Activated B cell treated with CpG ODN at 0.5 μM for 24 hours (primary cell): ENCODE results near the gene TBCC. TPM values are rescaled to one million over a fixed set of nuclear protein-coding genes. Genes with fewer than 3 reads are reported as not detected.
"Not testable (repeated sequence)": the region's sequence is repeated elsewhere in the genome, so short reads cannot be mapped to it uniquely, and the experiment has no call there.

Source experiments
- ATAC-seq: fragments of 200-7000 bp; cut with Tn5 transposase; one replicate; pipeline ENCODE4 v1.10.0; 2021; ENCODE audit warnings: low read depth, mild to moderate bottlenecking, moderate library complexity
- CTCF ChIA-PET: fragments of 350-600 bp; sonication (Branson Sonifier 250); formaldehyde crosslinking; loops from one replicate; lab custom pipeline; 2021; ENCODE audit warnings: antibody characterized with exemption; lab: Charles Lee
- POLR2A ChIA-PET: fragments of 350-600 bp; sonication (Branson Sonifier 250); formaldehyde crosslinking; loops from one replicate; lab custom pipeline; 2021; ENCODE audit warnings: antibody characterized with exemption; lab: Charles Lee
- DNase-seq: peaks from one replicate; pipeline ENCODE4 v3.0.0; 2022
- H3K27ac Mint-ChIP-seq: one replicate; pipeline ENCODE4 v1.8.0; 2020; ENCODE audit warnings: mixed read lengths
- H3K27me3 Mint-ChIP-seq: one replicate; pipeline ENCODE4 v1.8.0; 2021; ENCODE audit warnings: mixed read lengths
- H3K36me3 Mint-ChIP-seq: one replicate; pipeline ENCODE4 v1.8.0; 2021; ENCODE audit warnings: low read depth, mixed read lengths
- H3K4me1 Mint-ChIP-seq: one replicate; pipeline ENCODE4 v1.8.0; 2021; ENCODE audit warnings: mixed read lengths
- H3K4me3 Mint-ChIP-seq: one replicate; pipeline ENCODE4 v1.8.0; 2020; ENCODE audit warnings: mild to moderate bottlenecking, mixed read lengths
- H3K9me3 Mint-ChIP-seq: one replicate; pipeline ENCODE4 v1.8.0; 2020; ENCODE audit warnings: mixed read lengths
- CTCF ChIP-seq: fragments of 200-600 bp; IDR thresholded peaks from one replicate; pipeline ENCODE4 v1.8.0; 2022; ENCODE audit warnings: antibody characterized with exemption, mild to moderate bottlenecking
- intact Hi-C: fragments of 100-400 bp; cut with micrococcal nuclease; formaldehyde crosslinking; loops from one replicate; pipeline ENCODE4 v1.15.1; 2024
- total RNA-seq: library from RNA; stranded (reverse); gene quantifications from 2 replicates; pipeline ENCODE4 v1.2.3, GENCODE V29; 2022

TBCC gene
- total RNA-seq, 1 donor from 2014 or later = 41.5 TPM

- no peak for TF ChIP-seq CTCF
- ChIA-PET CTCF (interaction anchor here (0.6 kb wide), 1 partner anchor 480 kb away, joined by 3 read pairs; no protein-coding TSS in a partner anchor), POLR2A (interaction anchor here (0.7 to 11.3 kb wide), 2 partner anchors 35 to 242 kb away, joined by 3 to 1220 read pairs; partner anchors contain the start of gene BICRAL)
- Mint-ChIP-seq H3K9me3 (no peaks in the 10 kb centered on the region), H3K4me1 (peaks cover 20% of the 10 kb centered on the region), H3K27me3 (peaks cover 4% of the 10 kb centered on the region), H3K4me3 (peak overlapping the region; percentile 21), H3K27ac (no peak overlapping the region), H3K36me3 (peaks cover 10% of the 10 kb centered on the region)
- DNase-seq (no peak), ATAC-seq (no peak)
- intact Hi-C loops = loop anchor here (10.0 kb wide), 1 partner anchor 1668 kb away; the partner anchor contains the start of genes NFYA and OARD1
Measured at GRCh38 chr6:42742116-42742894, 3.6 kb downstream of the TBCC start.

GRCh38 chr6:42740725-42741124 lies 5.2 kb downstream of the TBCC start:
- DNase-seq (no peak), ATAC-seq (no peak)
- H3K27me3 Mint-ChIP-seq = peaks cover 4% of the 10 kb centered on the region
- no peaks in the 10 kb centered on the region for H3K9me3 Mint-ChIP-seq
- H3K4me1 Mint-ChIP-seq = peaks cover 15% of the 10 kb centered on the region
- no peak for TF ChIP-seq CTCF
- H3K36me3 Mint-ChIP-seq = peaks cover 4% of the 10 kb centered on the region
- no peak overlapping the region for H3K27ac Mint-ChIP-seq
- H3K4me3 Mint-ChIP-seq = no peak overlapping the region
- CTCF ChIA-PET = no interaction called here
- POLR2A ChIA-PET = interaction anchor here (0.7 to 11.3 kb wide), 4 partner anchors 37 to 476 kb away, joined by 4 to 1220 read pairs (median 8); partner anchors contain the start of gene BICRAL
- intact Hi-C loops = loop anchor here (10.0 kb wide), 1 partner anchor 1666 kb away; the partner anchor contains the start of genes NFYA and OARD1

GRCh38 chr6:42735976-42736375 lies 9.9 kb downstream of the TBCC start:
- TF ChIP-seq CTCF = no peak
- Mint-ChIP-seq H3K4me3 (no peak overlapping the region), H3K9me3 (no peaks in the 10 kb centered on the region), H3K36me3 (no peaks in the 10 kb centered on the region), H3K4me1 (peaks cover 3% of the 10 kb centered on the region), H3K27me3 (peaks cover 4% of the 10 kb centered on the region), H3K27ac (no peak overlapping the region)
- ATAC-seq (no peak), DNase-seq (no peak)
- POLR2A ChIA-PET = interaction anchor here (2.0 kb wide), 1 partner anchor 11 kb away, joined by 10 read pairs; the partner anchor contains the start of gene TBCC
- intact Hi-C loops = no loop called here
- CTCF ChIA-PET = no interaction called here

GRCh38 chr6:42733867-42734481 lies 11.9 kb downstream of the TBCC start:
- POLR2A ChIA-PET = interaction anchor here (0.5 to 0.7 kb wide), 3 partner anchors 15 to 55 kb away, joined by 3 read pairs; no protein-coding TSS in a partner anchor
- CTCF ChIA-PET, H3K27ac Mint-ChIP-seq, H3K27me3 Mint-ChIP-seq, ATAC-seq, DNase-seq, intact Hi-C loops, H3K4me1 Mint-ChIP-seq, H3K36me3 Mint-ChIP-seq, H3K4me3 Mint-ChIP-seq, H3K9me3 Mint-ChIP-seq: not testable (repeated sequence)

- POLR2A ChIA-PET = interaction anchor here (0.6 to 5.6 kb wide), 8 partner anchors 16 to 449 kb away, joined by 3 to 109 read pairs (median 6); partner anchors contain the start of genes BICRAL, RPL7L1 and TBCC
- CTCF ChIA-PET = interaction anchor here (2.0 kb wide), 1 partner anchor 68 kb away, joined by 11 read pairs; no protein-coding TSS in a partner anchor
- Mint-ChIP-seq H3K4me1 (peaks cover 19% of the 10 kb centered on the region), H3K36me3 (peaks cover 2% of the 10 kb centered on the region), H3K27ac (no peak overlapping the region), H3K4me3 (no peak overlapping the region), H3K9me3 (no peaks in the 10 kb centered on the region), H3K27me3 (no peaks in the 10 kb centered on the region)
- ATAC-seq (no peak), DNase-seq (no peak)
- intact Hi-C loops = loop anchor here (5.0 kb wide), 2 partner anchors 37 to 283 kb away; partner anchors contain the start of genes KLHDC3 and MEA1
- TF ChIP-seq CTCF = no peak
Measured at GRCh38 chr6:42729731-42730130, 16.2 kb downstream of the TBCC start.
